SK-N-SH treated with all-trans-retinoic acid at 6 μM for 48 hours (cell line): ENCODE data around the gene SLC7A8.

ENCODE experiments used
- BACH2 ChIP-seq: fragments of 250-450 bp; sonication (Bioruptor Pico); IDR thresholded peaks from 2 replicates; pipeline ENCODE4 v1.9.0; 2021; ENCODE audit warnings: mild to moderate bottlenecking, borderline replicate concordance
- PPARA ChIP-seq: fragments of 250-450 bp; sonication (Bioruptor Pico); IDR thresholded peaks from 2 replicates; pipeline ENCODE4 v1.5.0; 2020; ENCODE audit warnings: mild to moderate bottlenecking, borderline replicate concordance
- ZFP30 ChIP-seq: fragments of 450-650 bp; formaldehyde crosslinking; IDR thresholded peaks from 2 replicates; pipeline ENCODE4 v1.5.0; 2022; ENCODE audit warnings: mild to moderate bottlenecking, moderate library complexity
- TF ChIP-seq, protein P1 (sequence below): fragments of 250-450 bp; sonication (Bioruptor Pico); IDR thresholded peaks from 2 replicates; pipeline ENCODE4 v1.8.0; 2020; ENCODE audit warnings: mild to moderate bottlenecking, moderate library complexity, borderline replicate concordance
- TF ChIP-seq, protein P2 (sequence below): fragments of 250-450 bp; sonication (Bioruptor Pico); IDR thresholded peaks from 2 replicates; pipeline ENCODE4 v1.5.1; 2020; ENCODE audit warnings: low read depth, mild to moderate bottlenecking, moderate library complexity

DNA sequence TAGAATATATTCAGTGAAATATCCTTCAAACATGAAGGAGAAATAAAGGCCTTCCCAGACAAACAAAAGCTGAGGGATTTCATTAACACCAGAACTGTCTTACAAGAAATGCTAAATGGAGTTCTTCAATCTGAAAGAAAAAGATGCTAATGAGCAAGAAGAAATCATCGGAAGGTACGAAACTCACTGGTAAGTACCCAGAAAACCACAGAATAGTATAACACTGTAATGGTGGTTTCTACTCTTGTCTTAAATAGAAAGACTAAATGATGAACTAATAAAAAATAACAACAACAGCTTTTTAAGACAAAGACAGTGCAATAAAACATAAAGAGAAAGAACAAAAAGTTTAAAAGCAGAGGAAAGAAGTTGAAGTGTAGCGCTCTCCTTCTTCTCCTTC, 35.6 kb upstream of the SLC7A8 start:
- TF ChIP-seq, protein P1, sequence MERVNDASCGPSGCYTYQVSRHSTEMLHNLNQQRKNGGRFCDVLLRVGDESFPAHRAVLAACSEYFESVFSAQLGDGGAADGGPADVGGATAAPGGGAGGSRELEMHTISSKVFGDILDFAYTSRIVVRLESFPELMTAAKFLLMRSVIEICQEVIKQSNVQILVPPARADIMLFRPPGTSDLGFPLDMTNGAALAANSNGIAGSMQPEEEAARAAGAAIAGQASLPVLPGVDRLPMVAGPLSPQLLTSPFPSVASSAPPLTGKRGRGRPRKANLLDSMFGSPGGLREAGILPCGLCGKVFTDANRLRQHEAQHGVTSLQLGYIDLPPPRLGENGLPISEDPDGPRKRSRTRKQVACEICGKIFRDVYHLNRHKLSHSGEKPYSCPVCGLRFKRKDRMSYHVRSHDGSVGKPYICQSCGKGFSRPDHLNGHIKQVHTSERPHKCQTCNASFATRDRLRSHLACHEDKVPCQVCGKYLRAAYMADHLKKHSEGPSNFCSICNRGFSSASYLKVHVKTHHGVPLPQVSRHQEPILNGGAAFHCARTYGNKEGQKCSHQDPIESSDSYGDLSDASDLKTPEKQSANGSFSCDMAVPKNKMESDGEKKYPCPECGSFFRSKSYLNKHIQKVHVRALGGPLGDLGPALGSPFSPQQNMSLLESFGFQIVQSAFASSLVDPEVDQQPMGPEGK = no peak
- TF ChIP-seq BACH2 (CRISPR knock-in tag) (no peak), PPARA (CRISPR knock-in tag) (no peak), ZFP30 (CRISPR knock-in tag) (no peak)
- TF ChIP-seq, protein P2, sequence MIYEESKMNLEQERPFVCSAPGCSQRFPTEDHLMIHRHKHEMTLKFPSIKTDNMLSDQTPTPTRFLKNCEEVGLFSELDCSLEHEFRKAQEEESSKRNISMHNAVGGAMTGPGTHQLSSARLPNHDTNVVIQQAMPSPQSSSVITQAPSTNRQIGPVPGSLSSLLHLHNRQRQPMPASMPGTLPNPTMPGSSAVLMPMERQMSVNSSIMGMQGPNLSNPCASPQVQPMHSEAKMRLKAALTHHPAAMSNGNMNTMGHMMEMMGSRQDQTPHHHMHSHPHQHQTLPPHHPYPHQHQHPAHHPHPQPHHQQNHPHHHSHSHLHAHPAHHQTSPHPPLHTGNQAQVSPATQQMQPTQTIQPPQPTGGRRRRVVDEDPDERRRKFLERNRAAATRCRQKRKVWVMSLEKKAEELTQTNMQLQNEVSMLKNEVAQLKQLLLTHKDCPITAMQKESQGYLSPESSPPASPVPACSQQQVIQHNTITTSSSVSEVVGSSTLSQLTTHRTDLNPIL (CRISPR knock-in tag) = no peak
